Upper lobe of left lung (tissue), 4 donors: ENCODE measurements around the gene NHLRC4.

Experiments
- CTCF ChIP-seq, 6 experiments: fragments of 450-650 bp in 4 of 6; fragments of 200-600 bp in 2 of 6; sonication (generic) in 2 of 6; IDR thresholded peaks; one replicate each; pipeline ENCODE4 v1.5.1; 2016 to 2019; ENCODE audit warnings: antibody characterized with exemption in 6 of 6
- POLR2A ChIP-seq, 4 donors: fragments of 450-650 bp; IDR thresholded peaks; one replicate each; pipeline ENCODE4 v1.5.1; 2016 to 2017; ENCODE audit warnings: antibody characterized with exemption in 4 of 4, mild to moderate bottlenecking in 2 of 4
- POLR2AphosphoS5 ChIP-seq, 2 donors: sonication (generic); formaldehyde crosslinking; IDR thresholded peaks; one replicate each; pipeline ENCODE4 v1.5.1; 2017; ENCODE audit warnings: antibody characterized with exemption in 2 of 2

GRCh38 chr16:540645-541340, 26.0 kb upstream of the NHLRC4 start:
- TF ChIP-seq CTCF (IDR thresholded peaks at IDR 0.05) (no peak), POLR2AphosphoS5 (IDR thresholded peaks at IDR 0.05) (no peak), POLR2A (IDR thresholded peaks at IDR 0.05) (no peak)
